Measurements from ENCODE around the gene CFAP20. TPM values are rescaled to one million over a fixed set of nuclear protein-coding genes. Genes with fewer than 3 reads are reported as not detected.

The CFAP20 gene
- total RNA-seq, 1 donor from 2014 or later: 30.3 TPM

DNA sequence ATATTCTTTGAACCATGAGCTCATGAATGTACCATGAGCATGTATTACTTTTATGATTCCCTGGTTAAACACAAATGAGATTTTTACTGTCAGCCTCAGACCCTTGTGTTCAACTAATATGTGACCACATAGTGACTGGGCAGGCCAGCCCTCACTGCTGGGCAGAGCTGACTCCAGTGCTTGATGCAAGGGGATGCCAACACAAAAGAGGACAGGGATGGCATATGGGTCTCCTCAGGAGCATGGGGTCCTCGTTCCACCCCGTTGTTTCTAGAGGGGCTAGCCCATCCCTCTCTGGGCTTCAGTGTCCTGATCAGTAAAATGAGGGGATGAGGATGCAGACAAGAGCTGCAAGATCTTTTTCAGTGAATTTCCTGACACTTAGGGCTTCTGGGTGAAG lies 19.3 kb downstream of the CFAP20 start:
- H3K4me3 ChIP-seq (ENCODE audit: low read depth, low read length): no peak overlapping the region
- FAIRE-seq (no peak), DNase-seq (ENCODE audit: low read depth) (no peak)
- TF ChIP-seq, protein P1, sequence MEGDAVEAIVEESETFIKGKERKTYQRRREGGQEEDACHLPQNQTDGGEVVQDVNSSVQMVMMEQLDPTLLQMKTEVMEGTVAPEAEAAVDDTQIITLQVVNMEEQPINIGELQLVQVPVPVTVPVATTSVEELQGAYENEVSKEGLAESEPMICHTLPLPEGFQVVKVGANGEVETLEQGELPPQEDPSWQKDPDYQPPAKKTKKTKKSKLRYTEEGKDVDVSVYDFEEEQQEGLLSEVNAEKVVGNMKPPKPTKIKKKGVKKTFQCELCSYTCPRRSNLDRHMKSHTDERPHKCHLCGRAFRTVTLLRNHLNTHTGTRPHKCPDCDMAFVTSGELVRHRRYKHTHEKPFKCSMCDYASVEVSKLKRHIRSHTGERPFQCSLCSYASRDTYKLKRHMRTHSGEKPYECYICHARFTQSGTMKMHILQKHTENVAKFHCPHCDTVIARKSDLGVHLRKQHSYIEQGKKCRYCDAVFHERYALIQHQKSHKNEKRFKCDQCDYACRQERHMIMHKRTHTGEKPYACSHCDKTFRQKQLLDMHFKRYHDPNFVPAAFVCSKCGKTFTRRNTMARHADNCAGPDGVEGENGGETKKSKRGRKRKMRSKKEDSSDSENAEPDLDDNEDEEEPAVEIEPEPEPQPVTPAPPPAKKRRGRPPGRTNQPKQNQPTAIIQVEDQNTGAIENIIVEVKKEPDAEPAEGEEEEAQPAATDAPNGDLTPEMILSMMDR (IDR thresholded peaks at IDR 0.05; ENCODE audit: insufficient read depth, low read length, severe bottlenecking): no peak
- no peaks in the 10 kb centered on the region for H3K27me3 ChIP-seq (ENCODE audit: control insufficient read depth, insufficient read depth, low read length)
- peaks cover 4% of the 10 kb centered on the region for H3K36me3 ChIP-seq (ENCODE audit: control insufficient read depth, insufficient read depth, low read length)

GRCh38 chr16:58109330-58109729 lies 19.9 kb downstream of the CFAP20 start:
- H3K4me3 ChIP-seq (ENCODE audit: low read depth, low read length): no peak overlapping the region
- no peaks in the 10 kb centered on the region for H3K36me3 ChIP-seq (ENCODE audit: control insufficient read depth, insufficient read depth, low read length)
- no peaks in the 10 kb centered on the region for H3K27me3 ChIP-seq (ENCODE audit: control insufficient read depth, insufficient read depth, low read length)
- no peak for DNase-seq (ENCODE audit: low read depth)
- TF ChIP-seq, protein P1 (IDR thresholded peaks at IDR 0.05; ENCODE audit: insufficient read depth, low read length, severe bottlenecking): no peak
- FAIRE-seq: no peak

DNA sequence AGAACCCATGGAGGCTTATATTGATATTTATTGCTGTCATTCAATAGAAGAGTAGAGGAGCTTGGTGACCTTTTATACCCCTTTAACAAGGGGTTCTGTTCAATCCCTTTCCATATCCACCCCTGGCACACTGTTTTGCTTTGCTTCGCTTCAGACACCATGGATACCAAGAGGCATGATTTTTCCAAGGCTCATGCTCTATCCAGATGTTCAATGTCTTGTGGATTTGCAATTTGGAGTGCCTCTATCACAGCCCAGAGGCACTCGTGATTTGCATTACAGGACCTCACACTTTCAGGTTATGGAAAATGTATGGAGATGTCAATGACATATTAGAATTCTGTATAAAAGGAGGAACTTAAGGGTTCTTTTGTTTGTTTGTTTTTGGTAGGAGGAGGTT lies 21.5 kb downstream of the CFAP20 start:
- DNase-seq (ENCODE audit: low read depth) (no peak), FAIRE-seq (no peak)
- Histone ChIP-seq H3K36me3 (ENCODE audit: control insufficient read depth, insufficient read depth, low read length) (no peaks in the 10 kb centered on the region), H3K4me3 (ENCODE audit: low read depth, low read length) (no peak overlapping the region), H3K27me3 (ENCODE audit: control insufficient read depth, insufficient read depth, low read length) (no peaks in the 10 kb centered on the region)
- TF ChIP-seq, protein P1 (IDR thresholded peaks at IDR 0.05; ENCODE audit: insufficient read depth, low read length, severe bottlenecking): no peak

- Histone ChIP-seq H3K4me3 (ENCODE audit: low read depth, low read length) (no peak overlapping the region), H3K36me3 (ENCODE audit: control insufficient read depth, insufficient read depth, low read length) (no peaks in the 10 kb centered on the region), H3K27me3 (ENCODE audit: control insufficient read depth, insufficient read depth, low read length) (no peaks in the 10 kb centered on the region)
- DNase-seq (ENCODE audit: low read depth) (no peak), FAIRE-seq (no peak)
- TF ChIP-seq, protein P1 (IDR thresholded peaks at IDR 0.05; ENCODE audit: insufficient read depth, low read length, severe bottlenecking): no peak
Observed at GRCh38 chr16:58107228-58107627, 22.0 kb downstream of the CFAP20 start.

GRCh38 chr16:58105631-58106030 lies 23.6 kb downstream of the CFAP20 start:
- no peak for FAIRE-seq
- no peak for DNase-seq (ENCODE audit: low read depth)
- Histone ChIP-seq H3K36me3 (ENCODE audit: control insufficient read depth, insufficient read depth, low read length) (no peaks in the 10 kb centered on the region), H3K27me3 (ENCODE audit: control insufficient read depth, insufficient read depth, low read length) (no peaks in the 10 kb centered on the region), H3K4me3 (ENCODE audit: low read depth, low read length) (no peak overlapping the region)
- TF ChIP-seq, protein P1 (IDR thresholded peaks at IDR 0.05; ENCODE audit: insufficient read depth, low read length, severe bottlenecking): no peak

DNA sequence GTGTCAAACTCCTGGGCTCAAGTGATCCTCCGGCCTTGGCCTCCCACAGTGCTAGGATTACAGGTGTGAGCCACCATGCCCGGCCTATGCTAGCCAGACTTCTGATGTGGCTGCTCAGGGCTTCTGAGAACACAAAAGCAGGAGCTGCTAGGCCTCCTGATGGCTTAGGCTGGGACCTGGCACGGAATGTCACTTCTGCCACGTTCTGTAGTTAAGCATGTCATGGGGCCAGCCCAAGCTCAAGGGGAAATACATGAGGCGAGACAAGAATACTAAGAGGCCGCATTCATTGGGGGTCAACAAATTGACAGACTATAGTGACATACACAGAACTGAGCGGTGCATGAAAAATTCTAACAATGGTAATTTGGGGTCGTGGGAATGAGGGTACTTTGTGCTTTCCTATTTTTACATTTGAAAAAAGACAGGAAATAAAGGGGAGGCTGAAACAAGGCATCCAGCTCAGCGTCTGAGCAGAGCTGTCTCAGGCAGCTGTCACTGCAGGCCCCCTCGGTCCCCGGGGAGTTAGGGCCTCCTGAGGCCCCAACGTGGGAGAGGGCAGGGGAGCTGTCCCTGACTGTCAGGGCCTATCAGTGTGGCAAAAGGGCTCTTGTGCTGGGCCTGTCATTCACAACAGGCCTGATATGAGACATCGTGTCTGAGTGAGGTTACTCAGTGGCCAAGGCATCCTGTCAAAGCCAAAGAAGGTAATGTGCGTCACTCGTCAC lies 26.4 kb downstream of the CFAP20 start:
- TF ChIP-seq, protein P1 (IDR thresholded peaks at IDR 0.05; ENCODE audit: insufficient read depth, low read length, severe bottlenecking): no peak
- H3K27me3 ChIP-seq (ENCODE audit: control insufficient read depth, insufficient read depth, low read length): no peaks in the 10 kb centered on the region
- H3K36me3 ChIP-seq (ENCODE audit: control insufficient read depth, insufficient read depth, low read length): no peaks in the 10 kb centered on the region
- no peak for FAIRE-seq
- DNase-seq (ENCODE audit: low read depth): no peak
- no peak overlapping the region for H3K4me3 ChIP-seq (ENCODE audit: low read depth, low read length)

All from bronchial epithelial cell (primary cell).